Activated T-cell treated with anti-CD3 and anti-CD28 coated beads for 1 hour (primary cell): Measurements from ENCODE around the gene NME9.

Source experiments
- DNase-seq: peaks from one replicate; pipeline ENCODE4 v3.0.0-alpha.2; 2020; ENCODE audit warnings: low read depth

NME9 gene

DNA sequence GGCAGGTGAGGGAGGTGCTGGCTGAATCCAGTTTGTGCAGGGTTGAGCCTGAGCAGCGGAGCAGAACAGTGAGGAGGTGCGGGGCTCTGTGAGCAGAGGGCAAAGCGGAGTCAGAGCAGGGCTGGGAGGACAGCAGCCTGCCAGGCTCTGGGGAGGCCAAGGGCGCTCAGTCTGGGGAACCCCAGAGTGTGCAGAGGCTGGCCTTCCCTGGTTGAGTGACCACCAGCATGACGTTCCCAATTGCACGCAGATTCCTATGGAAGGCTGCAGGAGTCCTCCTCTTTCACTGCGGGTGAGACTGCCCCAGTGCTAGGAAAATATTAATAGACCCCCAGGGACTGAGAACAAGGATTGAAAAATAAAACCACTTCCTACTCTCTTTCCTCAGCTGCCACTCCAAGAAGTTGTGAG lies 31.9 kb upstream of the NME9 start:
- no peak for DNase-seq

DNA sequence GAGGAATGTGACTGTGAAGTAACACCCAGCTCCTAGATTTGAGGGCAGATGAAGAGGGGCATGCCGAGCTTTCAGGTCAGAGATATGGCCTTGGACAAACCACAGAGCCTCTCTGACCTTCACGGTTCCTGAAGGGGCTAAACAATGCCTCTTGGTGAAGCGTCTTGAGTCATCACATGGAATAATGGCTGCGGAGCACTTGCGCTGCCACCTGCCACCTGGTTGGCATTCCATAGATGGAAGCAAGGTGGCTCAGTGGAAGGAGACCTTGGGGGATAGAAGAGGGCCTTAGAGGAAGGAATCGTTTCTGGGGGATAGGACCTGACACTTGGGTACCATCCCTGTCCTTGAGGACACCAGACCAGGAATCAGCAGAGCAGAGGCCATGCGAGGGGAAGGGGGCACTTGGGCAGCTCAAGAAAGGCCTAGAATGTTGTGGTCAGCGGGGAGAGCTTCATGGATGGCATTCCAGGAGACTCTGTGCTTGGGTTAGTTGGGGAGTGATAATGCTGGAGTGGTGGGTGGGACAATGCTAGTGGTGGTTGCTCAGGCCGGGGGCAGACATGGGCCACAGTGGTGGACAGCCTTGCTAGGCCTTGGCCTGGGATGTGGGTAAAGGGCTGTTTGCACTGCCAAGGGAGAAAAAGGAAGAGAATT lies 31.3 kb upstream of the NME9 start:
- DNase-seq = no peak

DNA sequence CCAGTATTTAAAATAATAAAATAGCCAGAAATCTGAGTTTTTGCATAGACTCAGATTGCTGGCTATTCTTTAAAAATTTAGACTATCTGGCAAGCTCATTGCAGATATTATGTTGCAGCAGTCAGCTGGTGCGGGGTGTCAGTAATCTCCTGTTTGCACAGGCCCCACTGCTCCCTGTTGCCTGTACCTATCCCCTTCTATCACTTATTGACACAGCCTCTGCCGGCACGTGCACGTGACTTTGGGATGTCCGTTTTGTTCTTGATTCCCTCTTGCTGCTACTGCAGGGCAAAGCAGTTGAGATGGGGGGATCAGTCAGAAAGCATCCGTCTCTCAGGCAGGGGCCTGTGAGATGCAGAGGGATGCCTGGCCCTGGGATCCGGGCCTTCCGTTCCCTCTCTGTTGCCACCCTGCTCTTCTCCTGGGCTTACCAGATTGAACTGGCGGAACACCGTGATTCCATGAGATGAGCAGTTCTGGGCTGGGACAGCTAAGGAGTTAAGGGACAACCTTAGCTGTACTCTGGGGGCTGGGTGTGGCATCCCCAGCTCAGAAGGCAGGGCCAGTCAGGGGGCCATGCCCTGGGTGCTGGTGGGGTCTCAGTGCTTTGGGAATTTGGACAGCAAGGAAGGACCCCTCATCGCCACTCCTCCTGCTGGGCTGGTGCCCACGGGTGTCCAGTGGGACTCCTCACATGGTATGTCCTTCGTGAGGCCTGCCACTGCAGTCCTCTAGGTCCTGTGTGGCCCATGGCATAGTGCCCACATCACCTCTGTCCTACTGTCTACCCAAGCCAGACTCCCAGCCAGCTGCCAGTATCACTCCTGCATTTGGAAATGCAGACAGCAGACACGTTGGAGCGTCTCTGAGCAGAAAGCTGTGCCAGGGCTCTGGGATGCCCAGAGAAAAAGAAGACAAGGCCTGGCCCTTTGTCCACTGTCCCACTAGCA lies 30.5 kb upstream of the NME9 start:
- DNase-seq = no peak

DNA sequence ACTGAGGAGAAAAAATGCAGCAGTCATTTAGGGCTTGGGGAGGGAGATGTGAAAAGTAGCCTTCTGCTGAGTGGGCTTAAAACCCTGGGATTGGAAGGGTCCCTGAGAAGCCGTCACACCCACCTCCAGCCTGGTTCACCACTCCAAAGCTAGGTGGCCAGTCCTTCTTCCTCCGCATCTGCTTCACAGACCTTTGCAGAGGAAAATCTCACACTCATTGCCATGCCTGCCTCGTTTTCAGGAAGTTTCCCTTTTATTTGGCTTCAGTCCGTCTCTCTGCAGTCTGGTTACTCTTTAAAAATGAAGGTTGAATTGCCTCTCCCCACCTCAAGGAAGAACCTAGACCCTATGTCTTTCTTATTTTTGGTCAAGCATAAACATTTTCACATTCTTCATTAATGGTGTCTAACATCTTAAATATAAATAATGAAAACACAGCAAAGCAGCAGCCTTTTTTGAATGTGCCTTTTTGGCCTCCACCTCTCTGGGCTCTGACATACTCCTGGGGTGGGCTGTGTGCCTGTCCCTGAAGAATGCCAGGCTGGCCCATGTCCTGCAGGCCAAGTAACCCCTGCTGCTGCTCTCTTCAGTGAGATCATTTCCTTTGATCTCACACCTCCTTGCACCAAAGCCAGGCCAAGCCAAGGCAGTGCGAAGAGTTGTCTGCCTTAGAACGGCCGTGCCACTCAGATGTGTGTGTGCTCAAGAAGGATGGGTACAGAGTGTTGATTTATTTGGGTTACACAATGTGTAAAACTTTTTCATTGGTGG lies 29.7 kb upstream of the NME9 start:
- DNase-seq = no peak

DNA sequence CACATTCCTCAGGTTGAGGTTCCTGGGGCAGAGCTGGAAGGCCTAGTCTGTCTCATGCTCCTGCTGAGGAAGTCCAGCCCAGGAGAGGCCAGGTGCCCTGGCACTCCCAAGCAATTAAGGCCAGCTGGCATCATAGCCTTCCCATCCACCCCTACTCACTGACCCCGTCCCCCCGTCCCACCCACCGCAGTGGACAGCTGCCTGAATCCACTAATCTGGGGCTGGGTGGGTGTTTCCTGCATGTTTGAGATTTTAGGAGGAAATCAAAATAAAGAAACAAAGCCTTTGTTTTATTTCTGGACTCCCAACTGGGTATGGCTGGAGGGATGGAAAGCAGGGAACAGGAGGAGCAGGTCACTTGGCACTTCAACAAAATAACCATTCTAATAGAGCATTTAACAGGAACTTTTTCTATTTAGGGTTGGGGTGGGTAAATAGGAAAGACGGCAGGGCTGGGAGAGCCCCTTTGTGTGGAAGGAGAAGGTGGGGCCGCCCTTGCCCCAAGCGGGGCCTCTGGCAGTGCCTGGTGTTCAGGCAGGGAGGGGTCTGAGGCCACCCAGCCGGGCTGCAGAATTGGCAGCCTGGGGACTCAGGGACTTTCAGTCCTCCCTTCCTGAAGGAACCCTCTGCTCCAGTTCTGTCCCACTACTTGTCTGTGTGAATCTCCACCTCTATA lies 27.2 kb upstream of the NME9 start:
- no peak for DNase-seq

DNA sequence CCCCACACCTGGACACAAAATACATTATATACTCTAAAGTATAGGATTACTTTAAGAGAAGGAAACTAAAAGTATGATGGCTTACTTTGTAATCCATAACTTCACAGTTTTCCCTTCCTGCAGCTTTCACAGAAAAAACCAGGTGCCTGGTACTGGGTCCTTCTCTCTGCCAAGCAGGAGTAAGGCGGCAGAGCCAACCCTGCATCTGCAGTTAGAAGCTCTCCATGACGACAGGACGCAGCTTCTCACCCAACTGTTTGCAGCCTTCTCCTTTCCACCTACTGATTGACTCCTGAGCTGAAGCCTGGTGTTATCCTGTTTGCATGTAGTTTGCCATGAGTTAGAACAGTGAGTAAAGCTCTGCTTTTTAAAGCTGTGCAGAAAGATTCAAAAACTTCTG lies 25.4 kb upstream of the NME9 start:
- no peak for DNase-seq

DNA sequence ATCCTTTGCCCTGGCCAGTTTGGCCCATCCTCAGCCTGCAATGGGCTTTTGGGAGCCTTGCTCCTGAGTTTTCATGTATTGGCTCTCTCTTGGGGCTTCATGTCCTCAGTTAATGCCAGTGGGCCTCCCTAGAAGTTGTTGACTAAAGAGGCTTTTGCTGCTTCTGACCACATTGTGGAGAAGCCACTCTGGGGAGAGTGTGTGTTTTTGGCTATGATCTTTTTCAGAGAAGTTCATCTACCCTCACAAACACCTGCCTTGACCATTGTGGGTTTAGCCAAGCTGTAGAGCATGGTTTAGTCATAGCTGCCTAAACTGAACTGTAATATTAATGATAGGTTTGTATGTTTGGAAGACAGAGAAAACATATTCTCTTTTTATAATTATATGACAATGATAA lies 24.7 kb upstream of the NME9 start:
- no peak for DNase-seq

DNA sequence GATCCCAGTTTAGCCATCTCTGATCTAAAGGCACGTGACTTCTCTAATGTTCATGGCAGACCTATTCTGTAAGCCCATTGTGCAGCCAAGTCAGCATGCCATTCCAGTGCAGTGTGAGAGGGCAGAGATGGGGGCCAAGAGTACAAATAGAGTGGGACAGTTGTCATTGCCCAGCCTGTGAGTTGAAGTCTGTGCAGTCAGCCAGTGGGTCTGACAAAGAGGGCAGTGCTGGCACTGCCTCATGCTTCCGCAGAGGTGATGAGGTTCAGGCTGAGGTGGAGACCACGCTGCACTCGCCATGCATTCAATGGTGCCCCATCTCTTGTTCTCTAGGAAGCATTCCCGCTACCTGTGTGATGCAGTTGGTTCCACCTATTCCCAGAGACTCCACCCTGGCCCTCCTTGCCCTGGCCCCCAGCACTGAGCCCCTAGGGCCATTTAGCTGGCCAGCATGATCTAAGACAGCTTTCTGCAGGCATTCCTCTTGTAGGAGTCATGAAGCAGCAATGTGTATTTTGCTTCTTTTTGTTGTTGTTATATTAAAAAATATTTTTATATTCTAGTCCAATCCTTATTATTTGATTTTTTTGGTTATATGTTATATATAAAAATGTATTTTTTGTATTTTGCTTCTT lies 22.4 kb upstream of the NME9 start:
- DNase-seq = no peak

DNA sequence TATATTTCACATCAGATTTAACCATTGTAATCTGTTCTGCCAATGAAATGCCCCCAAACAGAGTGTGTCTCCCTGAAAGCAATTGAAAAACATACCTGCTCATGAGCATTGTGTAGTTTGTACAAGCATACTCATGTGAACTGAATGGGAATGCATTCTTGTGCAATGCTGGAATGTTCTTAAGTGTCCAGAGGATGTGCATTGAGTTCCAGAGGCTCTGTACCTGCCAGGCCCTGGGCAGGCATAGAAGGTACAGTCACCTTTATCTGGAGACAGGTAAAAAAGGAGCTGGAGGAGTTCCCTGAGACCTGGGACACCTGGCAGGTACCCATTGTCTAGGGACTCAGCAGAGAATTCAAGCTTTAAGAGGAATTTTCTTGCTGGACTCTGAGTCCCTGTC lies 21.5 kb upstream of the NME9 start:
- no peak for DNase-seq

DNA sequence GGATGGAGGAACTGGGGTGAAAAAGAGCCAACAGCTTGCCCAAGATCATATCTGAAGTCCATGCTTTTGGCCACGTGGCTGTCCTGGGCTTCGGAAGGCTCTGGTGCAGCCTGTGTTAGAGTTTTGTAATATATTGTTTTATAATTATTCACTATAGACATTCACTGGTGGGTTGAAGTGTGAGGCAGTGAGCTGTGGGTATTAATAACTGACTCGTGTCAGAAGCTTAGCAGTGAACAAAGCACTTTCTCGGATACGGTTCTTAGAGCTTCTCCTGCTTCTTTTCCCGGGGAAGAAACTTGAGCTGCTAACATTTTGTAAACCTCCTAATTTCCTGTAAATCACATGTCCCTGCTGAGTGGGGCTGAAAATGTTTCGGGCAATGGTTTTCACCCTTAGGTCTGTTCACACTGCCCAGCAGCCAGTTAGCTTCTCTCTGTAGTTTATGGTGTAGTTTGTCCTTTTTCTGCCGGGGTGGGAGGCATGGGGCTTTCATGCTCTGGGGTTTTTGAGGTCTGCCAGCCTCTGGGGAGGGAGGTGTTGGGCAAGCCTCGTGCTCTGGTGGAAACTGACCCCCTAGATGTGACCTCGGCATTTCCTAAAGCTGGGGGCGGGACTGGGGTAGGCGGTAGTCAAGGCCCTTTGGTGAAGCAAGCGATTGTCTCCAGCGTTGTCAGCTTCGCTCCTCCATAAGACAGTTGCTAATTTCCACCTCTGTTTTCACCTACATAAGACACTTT lies 20.4 kb upstream of the NME9 start:
- no peak for DNase-seq

DNA sequence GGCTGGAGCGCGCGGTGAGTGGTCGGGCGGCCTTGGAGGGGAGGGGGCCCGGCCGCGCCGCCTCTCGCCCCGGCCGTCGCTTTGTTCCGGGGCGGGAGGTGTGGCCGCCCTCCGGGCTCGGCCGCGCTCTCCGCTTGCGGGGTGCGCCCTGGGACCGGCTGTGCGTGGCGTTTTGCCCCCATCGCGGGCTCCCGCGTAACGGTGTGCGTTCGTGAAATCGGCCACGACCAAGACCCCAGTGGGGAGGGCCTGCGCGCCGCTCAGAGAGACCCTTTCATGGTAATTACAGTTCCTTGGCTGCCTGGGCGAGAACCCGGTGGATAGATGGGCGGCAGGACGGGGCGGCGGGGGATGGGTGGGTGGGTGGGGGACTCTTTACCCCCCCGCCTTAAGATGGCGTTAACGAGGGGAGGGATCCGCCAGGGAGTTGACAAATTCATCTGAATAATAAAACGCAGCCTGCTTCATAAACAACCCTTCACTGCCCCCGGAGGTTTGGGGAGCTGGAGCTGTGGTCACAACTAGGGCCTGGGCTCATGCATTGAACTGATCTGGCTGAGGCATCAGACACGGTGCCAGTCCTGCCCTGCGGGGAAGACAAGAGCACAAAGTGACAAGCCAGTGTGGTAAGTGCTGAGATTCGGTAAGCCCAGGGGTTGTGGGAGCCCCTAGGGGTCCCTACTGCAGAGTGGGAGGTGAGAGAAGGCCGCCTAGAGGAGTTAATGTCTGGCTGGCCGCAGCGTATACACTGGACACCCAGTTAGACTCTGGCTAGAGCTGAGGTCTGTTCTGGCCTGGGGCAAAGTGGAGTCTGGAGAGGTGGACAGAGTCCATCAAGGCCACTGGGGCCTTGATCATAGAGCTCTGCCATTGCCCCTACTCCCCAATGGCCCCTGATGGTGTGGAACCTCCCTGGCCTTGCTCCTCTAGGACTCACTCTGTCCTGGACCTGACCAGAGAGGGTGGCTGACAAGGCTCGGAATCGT lies 19.4 kb upstream of the NME9 start:
- no peak for DNase-seq

DNA sequence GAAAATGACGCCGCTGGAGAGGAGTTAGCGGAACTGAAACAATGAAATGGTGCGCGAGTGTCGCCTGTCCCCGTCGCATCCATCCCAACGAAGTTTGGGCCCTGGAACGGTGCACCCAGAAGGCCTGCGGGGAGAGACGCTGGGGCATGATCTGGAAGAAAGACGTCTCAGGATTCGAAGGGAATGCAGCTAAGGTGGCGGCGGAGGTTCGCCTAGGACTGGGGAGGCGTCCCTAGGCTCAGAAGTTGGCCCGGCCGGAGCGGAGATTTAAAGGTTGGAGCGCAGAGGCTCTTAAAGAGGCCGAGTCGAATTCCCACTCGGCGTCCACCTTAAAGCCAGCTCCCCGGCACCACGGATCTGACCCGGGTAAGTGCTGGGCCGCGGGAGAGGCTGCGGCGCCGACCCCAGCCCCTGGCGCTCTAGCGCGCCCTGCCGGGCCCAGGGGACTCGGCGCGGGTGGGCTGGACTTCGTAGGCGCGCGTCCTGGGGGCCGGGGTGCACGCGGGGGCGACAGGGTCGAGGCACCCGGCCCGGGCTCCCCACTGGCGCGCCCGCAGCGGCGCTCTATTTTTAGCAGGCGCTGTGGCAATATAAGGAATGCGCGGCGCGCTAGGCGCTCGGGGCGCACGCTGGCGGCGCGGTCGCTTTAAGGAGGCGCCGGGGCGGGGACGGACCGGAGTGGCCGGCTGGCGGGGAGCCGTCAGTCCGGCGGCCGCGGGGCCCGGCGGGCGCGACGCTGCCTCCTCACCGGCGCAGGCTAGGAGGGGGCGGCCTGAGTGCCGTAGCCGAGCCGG lies 18.5 kb upstream of the NME9 start, which contains the start of gene MRAS:
Gene MRAS (plus strand): TSS at position 620 of the 794 bp plus-strand sequence. CDS start 24,305 bp downstream, outside the sequence.
- no peak for DNase-seq

DNA sequence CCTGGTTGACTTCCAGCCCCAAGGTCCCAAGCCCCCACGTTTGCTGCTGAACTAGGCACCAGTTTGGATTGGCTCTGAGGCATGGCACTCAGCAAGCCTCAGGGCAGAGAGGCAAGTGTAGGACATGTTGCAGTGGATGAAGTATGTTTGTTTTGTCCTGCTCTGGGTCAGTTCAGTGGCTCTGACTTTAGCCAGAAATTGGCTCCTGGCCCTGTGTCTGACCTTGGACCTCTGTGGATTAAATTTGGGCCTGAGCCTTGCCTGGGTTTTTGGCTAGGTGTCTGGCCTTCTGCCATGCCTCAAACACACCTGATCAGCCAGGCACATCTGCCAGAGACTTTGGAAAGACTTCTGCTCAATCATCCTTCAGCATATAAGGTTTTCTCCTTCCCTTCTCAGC lies 15.1 kb upstream of the NME9 start:
- no peak for DNase-seq

DNA sequence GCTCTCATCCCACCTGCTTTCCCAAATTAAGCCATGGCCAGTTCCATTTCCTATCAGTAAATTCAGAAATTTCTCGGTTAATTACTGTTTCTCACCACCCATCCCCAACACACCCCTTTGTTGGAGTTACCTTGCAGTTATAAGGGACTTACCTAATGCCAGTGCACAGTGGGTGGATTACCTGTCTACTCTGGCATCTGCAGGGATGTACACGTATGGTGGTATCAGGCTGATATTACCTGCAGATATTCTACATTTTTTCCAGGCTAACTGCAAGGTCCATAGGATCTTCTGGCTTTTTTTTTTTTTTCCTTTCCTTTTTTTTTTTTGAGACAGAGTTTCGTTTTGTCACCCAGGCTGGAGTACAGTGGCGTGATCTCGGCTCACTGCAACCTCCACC lies 10.9 kb upstream of the NME9 start:
- DNase-seq = no peak

DNA sequence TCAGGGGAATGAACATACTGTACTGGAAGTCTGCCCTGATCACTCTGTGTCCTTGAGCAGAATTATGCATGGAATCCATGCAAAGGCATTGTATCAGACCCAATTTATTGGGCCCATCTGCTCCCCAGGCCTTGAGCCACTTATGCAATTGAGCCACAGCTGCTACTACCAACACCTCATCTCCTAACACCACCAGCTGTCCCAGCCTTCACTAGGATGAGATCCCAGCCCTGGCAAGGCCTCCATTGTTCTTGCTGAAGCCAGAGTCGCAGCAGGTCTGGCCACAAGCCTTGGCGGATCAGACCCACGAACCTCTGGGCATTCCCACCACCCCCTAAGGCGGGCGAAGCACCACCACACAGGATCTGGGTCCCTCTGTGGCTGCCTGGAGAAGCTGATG lies 9.2 kb upstream of the NME9 start:
- no peak for DNase-seq

DNA sequence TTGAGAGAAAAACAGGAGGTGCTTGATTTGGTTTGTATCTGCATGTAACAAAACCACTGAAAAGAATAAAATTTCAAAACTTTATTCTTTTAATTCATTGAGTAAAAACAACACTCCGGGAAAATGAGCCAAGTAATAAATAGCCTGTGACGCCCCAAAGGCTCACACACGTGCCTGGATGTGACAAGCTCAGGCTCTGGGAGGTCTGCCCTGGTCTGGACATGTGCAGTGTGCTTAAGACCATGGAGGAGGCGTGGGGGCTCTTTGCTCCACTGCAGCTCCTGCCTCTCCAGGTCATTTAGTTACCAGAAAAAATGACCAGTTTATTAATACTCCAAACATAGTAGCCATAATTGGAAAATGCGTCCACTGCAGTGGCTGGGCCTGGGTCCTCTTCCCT lies 8.6 kb upstream of the NME9 start:
- DNase-seq = no peak

DNA sequence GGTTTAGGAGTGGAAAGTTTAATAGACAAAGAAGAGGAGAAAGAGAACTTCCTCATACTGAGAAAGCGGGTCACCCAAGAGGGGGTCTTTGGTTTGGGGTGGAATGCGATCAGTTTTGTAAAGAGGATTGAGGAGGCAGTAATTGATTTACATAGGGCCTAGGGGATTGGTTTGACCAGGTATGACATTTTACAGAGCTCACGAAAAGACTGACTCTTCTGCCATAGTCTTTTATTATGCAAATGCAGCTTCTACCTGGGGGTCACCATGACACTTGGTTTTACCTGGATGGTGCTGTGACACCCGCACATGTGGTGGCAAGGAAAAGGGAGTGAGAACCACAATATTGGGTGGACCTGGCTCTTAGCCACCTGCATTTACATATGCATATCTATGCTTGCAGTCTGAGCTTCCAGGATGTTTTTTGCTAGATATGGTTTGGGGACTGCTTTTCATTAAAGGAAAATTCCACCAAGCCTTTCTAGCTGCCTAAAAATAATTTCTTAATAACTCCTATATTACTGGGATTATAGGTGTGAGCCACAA lies 6.9 kb upstream of the NME9 start:
- DNase-seq = no peak

DNA sequence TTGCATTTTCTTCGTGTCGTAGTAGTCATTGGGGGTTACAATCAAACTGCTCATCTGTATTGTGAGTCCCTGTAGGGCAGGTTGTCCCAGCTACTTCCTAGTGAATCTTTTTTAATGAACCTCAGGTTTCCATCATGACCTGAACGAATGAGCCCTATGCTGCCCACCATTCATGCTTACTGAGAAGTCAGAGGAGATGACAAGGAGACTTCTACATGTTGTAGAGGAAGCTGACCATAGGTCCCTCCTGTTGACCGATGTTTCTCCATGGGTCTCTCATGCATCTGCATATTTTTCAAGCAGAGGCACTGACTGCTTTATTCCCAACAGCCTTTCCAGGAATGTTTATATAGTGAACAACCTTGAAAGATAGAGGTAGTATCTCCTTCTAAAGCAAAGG lies 5.0 kb upstream of the NME9 start:
- DNase-seq = no peak
